GM21786 (cell line): Measurements from ENCODE around the gene KIRREL3.

ENCODE experiments used
- ATAC-seq: cut with Tn5 transposase; IDR thresholded peaks from one replicate; pipeline ENCODE4 v1.9.1; 2021; ENCODE audit not compliant: unreplicated experiment

The KIRREL3 gene

GRCh38 chr11:126479178-126479930, 521.2 kb downstream of the KIRREL3 start:
- no peak for ATAC-seq

- ATAC-seq, result no peak
Measured at GRCh38 chr11:126478466-126478865, 522.1 kb downstream of the KIRREL3 start.

GRCh38 chr11:126477535-126478305, 522.9 kb downstream of the KIRREL3 start:
- no peak for ATAC-seq

- no peak for ATAC-seq
Measured at GRCh38 chr11:126476977-126477376, 523.6 kb downstream of the KIRREL3 start.

GRCh38 chr11:126476266-126476924, 524.2 kb downstream of the KIRREL3 start:
- ATAC-seq, result no peak

- no peak for ATAC-seq
Measured at GRCh38 chr11:126475014-126475991, 525.3 kb downstream of the KIRREL3 start.

GRCh38 chr11:126474220-126474619, 526.4 kb downstream of the KIRREL3 start:
- ATAC-seq, result no peak

- no peak for ATAC-seq
Measured at GRCh38 chr11:126473269-126473668, 527.3 kb downstream of the KIRREL3 start.

- ATAC-seq, result no peak
Measured at GRCh38 chr11:126469311-126469710, 531.3 kb downstream of the KIRREL3 start.

- ATAC-seq, result no peak
Measured at GRCh38 chr11:126468102-126468521, 532.5 kb downstream of the KIRREL3 start.

GRCh38 chr11:126467471-126467870, 533.1 kb downstream of the KIRREL3 start:
- no peak for ATAC-seq

- no peak for ATAC-seq
Measured at GRCh38 chr11:126467046-126467370, 533.6 kb downstream of the KIRREL3 start.

- ATAC-seq, result no peak
Measured at GRCh38 chr11:126466236-126467045, 534.1 kb downstream of the KIRREL3 start.

- peak; percentile 82 for ATAC-seq
Measured at GRCh38 chr11:126465573-126466188, 534.9 kb downstream of the KIRREL3 start.

- ATAC-seq, result no peak
Measured at GRCh38 chr11:126464796-126465195, 535.8 kb downstream of the KIRREL3 start.

- ATAC-seq, result no peak
Measured at GRCh38 chr11:126462422-126462821, 538.1 kb downstream of the KIRREL3 start.

- ATAC-seq, result no peak
Measured at GRCh38 chr11:126461996-126462395, 538.6 kb downstream of the KIRREL3 start.

- no peak for ATAC-seq
Measured at GRCh38 chr11:126461096-126461440, 539.5 kb downstream of the KIRREL3 start.

GRCh38 chr11:126460417-126461095, 540.0 kb downstream of the KIRREL3 start:
- no peak for ATAC-seq
